GM10266 (cell line): ENCODE results near the gene DLG3.
"Not testable (repeated sequence)": the region's sequence is repeated elsewhere in the genome, so short reads cannot be mapped to it uniquely, and the experiment has no call there.

Experiments used
- DNase-seq: peaks from one replicate; pipeline ENCODE4 v3.0.0; 2012; ENCODE audit errors: extremely low spot score
- CTCF ChIP-seq: IDR thresholded peaks from 2 replicates; pipeline ENCODE4 v1.5.1; 2012; ENCODE audit warnings: mild to moderate bottlenecking, low read depth; ENCODE audit not compliant: control insufficient read depth, insufficient read depth; ENCODE audit errors: missing control alignments

The DLG3 gene

GRCh38 chrX:70444326-70444945 is at the start of gene DLG3:
Gene DLG3 (plus strand): TSS chrX:70444835. CDS start chrX:70445202, 367 bp downstream.
- no peak for DNase-seq
- TF ChIP-seq CTCF = no peak

GRCh38 chrX:70398899-70399298 is 45.7 kb upstream of the DLG3 start:
- no peak for TF ChIP-seq CTCF
- DNase-seq = no peak

GRCh38 chrX:70400181-70400580 is 44.5 kb upstream of the DLG3 start:
- not testable (repeated sequence) for DNase-seq

- TF ChIP-seq CTCF = no peak
- DNase-seq = no peak
Observed at GRCh38 chrX:70402721-70403120, 41.9 kb upstream of the DLG3 start.

- TF ChIP-seq CTCF = no peak
- no peak for DNase-seq
Observed at GRCh38 chrX:70405003-70405402, 39.6 kb upstream of the DLG3 start.

- no peak for DNase-seq
- no peak for TF ChIP-seq CTCF
Observed at GRCh38 chrX:70410921-70411320, 33.7 kb upstream of the DLG3 start.

- no peak for TF ChIP-seq CTCF
- no peak for DNase-seq
Observed at GRCh38 chrX:70411475-70411874, 33.2 kb upstream of the DLG3 start.

- TF ChIP-seq CTCF = no peak
- DNase-seq = no peak
Observed at GRCh38 chrX:70421618-70422017, 23.0 kb upstream of the DLG3 start.
